HG03342 (cell line): ENCODE measurements around the gene LARGE2.

Experiments
- ATAC-seq: cut with Tn5 transposase; IDR thresholded peaks from one replicate; pipeline ENCODE4 v1.9.1; 2021; ENCODE audit warnings: mild to moderate bottlenecking, moderate library complexity; ENCODE audit not compliant: unreplicated experiment

LARGE2 gene

DNA sequence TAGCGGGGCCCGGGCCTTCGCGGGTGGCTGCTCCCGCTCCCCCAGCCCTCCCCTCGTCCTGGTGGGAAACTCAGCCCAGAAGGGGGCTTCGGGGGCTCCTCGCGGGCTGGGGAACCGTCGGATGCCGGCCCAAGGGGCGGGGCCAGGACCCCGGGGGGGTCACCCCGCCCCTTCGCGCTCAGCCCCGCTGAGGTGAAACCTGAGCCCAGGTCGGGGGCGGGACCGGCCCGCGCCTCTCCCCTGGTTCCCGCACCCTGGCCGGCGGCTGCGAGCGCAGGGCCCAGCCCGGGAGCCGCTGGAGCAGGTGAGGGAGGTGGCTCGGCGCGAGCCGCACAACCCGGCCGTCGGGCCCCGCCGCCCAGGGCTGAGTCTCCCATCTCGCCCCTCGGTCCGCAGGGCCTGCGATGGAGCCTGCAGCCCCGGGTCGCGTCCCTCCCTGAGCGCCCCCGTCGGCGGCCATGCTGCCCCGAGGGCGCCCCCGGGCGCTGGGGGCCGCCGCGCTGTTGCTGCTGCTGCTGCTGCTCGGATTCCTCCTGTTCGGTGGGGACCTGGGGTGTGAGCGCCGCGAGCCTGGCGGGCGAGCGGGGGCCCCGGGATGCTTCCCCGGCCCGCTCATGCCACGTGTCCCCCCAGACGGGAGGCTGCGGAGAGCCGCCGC, at the start of gene LARGE2:
LARGE2 (plus strand) TSS at position 232 of the 658 bp plus-strand sequence; CDS start at position 459, 227 bp downstream.
- ATAC-seq, result no peak

DNA sequence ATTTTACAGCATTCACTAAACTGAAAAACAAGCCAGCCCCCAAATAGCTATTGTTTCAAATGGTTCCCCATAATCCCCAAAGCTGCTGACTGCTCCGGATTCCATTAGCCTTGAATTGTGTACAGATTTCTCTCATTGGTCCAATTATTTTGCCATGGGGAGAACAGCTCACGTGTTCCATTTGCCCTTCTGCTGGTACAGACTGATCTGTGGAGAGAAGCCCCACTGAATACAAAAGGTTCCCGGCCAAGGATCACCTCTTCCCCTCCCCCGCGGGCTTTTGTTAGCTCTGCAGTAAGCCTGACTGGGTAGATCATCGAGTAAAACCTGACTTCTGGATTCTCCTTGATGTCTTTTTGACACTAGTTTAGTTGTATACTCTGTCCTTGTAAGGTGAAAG, 46.1 kb upstream of the LARGE2 start:
- ATAC-seq, result no peak

DNA sequence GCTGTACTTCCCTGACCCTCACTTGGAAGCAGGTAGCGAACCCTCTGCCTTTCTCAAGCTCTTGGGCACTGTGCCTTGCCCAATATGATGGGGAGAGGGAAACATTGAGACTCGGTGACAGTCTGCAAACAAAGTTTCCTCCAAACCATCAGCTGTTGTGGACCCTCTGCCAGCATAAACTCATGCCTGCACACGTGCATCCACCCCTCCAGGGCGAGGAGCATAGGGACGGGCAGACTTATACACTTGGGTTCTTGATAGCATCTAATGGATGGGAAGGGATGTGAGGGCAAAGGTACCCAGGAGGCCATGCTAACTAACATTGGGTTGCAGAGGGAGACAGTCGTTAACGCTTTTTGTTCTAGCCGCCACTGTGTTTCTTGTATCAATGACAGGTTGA, 45.2 kb upstream of the LARGE2 start:
- no peak for ATAC-seq

DNA sequence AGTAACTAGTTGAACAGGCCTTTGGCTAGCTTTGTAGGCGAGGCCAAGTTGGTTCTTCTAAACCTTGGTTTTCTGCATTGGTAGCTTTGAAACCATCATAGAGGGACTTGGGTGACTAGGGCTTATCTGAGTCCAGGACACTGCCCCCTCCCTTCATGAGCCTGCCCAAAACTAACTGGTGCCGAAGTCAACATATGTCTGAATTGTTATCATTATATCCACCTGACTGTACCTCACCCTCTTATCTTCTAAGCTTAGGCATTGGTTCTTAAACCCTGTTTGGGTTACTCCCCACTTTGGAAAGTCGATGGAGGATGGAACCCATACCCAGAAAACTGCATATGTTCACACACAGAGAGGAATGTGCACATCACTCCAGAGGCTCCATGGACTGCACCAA, 44.6 kb upstream of the LARGE2 start:
- ATAC-seq, result no peak

DNA sequence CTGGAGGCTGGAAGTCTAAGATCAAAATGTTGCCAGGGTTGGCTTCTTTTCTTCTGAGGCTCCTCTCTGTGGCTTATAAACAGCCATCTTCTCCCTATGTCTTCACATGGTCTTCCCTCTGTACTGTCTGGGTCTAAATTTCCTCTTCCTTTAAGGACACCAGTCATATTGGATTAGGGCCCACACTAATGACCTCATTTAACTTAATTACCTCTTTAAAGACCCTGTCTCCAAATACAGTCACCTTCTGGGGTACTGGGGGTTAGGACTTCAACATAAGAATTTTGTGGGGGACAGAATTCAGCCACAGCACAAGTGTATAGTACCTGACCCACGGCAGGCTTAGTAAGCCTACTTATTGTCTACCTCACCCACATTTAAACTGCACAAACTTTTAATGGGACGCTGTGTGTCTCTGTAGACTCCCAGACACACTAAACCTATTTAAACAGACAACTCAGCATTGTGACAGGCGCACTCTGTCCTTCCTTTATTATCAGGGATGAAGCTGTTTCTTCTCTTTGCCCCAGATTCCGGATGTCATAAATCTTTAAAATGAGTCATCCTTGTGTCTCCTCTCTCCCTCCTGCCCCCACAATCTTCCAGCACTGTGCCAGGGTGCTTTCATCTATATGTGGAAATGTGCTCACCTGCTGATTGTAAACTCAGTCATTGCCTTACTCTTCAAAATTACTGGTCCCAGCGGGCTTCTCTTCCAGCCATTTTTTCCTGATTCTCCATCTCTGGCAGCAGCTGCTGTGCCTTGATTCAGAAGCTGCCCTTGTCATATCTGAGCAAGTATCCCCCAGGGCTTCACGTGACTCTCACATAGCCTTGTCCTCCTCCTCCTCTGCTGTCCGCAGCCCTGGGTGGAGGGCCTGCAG, 42.4 kb upstream of the LARGE2 start:
- no peak for ATAC-seq

DNA sequence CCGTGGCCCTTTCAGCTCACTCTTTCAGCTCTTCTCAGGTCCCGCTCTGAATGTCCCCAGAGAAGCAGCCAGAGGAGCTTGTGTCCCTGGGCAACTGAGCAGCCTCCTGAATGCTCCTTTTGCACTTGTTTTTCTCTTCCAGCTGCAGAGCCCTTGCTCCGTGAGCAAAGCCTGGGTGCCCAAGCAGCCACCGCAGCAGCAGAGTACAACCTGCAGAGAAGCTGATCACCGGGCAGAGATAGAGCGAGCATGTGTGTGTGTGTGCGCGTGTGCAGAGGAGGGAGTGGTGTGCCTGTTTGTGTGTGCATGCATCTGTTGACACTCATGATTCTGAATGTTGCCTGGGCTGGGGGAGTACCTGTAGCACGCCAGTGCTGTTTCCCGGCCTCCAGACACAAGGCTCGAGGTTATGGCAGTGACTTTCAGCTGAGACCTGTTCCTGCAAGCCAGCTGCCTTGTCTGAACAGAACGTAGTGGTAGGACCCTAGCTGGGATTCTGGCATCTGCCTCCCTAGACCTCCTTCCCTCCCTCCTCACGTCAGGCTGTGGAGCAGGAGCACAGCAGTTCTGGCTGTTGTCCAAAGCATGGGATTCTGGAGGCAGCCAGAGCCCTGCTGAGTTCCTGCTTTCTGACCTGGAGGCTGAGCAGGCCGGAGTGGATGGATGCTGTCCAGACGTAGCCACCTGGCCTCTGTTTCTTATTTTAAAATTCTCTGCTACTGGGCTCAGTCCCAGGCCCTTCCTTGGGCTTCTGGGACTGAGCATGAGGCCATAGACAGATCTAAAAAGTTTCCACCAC, 41.5 kb upstream of the LARGE2 start:
- no peak for ATAC-seq

DNA sequence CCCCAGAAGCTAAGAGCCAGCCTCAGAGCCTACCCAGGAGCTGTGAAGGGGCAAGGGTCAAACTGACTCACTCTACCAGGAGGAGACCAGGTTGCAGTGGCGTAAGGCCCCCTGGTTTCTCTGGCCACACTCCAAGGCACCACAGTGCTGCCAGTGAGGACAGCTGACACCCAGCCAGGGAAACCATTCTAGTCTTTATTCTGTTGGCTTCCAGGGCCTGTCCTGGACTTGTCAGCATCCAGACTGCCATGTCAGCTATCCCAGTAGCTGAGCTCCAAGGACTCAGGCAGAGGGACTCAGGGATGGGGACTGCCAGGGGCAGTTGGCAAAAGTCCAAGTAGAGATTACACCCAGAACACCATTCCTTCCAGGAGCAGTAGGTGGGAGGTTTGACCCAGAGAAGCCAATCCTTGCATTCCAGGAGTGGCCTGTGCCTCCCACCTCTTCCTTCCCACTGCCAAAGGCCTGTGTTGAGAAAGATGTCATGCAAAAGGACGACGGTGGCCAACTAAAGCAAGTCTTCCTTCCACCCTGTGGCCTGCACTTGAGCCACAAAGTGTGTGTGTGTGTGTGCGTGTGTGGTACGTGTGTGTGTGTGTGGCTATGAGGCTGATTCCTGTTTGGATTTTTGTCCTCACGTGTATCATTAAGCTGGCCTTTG, 40.6 kb upstream of the LARGE2 start:
- no peak for ATAC-seq

DNA sequence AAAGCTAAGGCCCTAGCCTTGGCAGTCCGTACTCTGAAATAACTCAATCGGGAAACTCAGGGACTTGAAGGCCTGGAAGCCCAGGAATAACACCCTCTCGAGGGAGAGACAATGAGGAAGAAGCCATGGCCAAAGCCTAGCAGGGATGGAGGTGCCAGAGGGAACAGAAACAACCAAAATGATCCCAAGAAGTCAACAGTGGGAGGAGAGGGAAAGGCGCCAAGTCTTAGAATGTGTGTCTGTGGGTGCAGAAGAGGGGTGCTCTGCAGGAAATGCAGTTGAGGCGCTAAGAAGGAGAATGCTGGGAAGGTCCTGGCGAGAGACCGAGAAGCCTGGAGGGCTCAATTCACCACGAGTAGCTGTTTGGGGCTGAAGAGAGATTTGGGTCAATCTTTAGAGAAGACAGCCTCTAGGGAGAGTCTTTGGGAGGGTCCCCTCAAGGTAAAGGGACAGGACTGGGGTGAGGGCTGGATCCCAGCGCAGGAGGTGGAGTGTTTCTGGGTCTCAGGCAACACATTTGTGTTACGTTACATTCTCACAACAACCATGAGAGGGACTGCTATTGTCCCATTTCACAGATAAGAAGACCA, 37.8 kb upstream of the LARGE2 start:
- ATAC-seq, result no peak

DNA sequence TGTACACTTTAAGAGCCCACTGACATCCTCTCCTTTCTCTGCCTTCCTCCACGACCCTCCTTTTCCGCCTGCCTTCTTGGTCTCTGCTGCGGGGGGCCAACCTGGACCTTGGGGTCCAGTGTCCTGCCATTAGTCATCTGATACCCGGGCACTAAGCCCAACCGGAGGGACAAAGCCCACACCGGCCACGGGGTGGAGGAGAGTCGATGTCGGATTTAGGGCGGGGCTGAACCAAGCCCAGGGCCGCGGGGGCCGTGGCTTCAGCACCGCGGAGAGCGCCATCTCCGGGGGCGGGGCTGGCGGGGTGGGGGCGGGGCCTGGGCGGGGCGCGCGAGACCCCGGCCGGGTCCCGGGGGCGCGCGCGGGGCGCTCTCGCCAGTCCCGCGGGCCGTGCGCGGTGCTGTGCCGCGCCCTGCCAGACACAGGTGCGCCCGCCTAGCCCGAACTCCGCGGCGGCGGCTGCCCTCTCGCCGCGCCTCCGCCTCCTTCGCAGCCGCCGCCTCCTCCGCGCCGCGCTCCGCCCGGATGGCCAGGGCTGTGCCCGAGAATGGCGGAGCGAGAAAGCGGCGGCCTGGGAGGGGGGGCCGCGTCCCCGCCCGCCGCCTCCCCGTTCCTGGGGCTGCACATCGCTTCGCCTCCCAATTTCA, 37.1 kb upstream of the LARGE2 start, which contains the start of gene MAPK8IP1:
MAPK8IP1 (plus strand) TSS at position 378 of the 647 bp plus-strand sequence; CDS start at position 548, 170 bp downstream.
- ATAC-seq, result peak; percentile 61

DNA sequence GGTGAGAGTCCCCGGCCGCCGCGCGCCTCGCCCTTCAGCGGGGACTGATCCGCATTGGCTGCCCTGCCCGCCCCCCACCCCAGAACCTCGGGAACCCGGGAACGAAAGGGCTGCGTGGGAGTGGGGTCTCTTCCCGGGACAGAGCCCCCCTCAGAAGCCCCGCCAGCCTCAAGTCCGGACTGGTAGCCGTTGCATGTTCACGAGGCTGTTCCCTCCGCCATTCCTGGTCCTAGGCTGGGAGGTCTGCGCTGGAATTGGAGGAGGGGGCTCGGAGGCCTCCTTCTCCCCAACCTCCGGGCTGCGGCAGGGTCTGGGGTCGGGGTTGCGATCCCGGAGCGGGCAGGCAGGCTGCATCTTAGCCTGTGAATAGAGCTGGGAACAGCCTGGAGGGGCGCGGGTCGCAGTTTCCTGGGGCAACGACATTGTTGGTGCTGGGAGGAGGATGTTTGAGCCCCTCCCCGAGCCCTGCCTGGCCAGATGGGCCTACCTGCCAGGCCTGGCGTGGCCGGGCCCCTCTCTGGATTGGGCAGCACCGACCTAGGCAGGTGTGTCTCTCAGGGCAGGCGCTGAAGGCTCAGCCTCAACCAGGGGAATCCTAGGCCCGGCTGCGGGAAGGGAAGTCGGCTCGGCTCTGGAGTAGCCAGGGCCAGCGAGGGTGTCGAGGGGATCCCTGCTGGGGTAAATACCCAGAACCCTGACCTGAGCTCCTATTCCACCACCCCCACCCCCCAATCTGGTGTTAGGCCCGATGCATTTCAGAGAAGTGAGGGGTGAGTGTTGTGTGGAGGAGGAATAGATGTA, 36.3 kb upstream of the LARGE2 start:
- no peak for ATAC-seq

DNA sequence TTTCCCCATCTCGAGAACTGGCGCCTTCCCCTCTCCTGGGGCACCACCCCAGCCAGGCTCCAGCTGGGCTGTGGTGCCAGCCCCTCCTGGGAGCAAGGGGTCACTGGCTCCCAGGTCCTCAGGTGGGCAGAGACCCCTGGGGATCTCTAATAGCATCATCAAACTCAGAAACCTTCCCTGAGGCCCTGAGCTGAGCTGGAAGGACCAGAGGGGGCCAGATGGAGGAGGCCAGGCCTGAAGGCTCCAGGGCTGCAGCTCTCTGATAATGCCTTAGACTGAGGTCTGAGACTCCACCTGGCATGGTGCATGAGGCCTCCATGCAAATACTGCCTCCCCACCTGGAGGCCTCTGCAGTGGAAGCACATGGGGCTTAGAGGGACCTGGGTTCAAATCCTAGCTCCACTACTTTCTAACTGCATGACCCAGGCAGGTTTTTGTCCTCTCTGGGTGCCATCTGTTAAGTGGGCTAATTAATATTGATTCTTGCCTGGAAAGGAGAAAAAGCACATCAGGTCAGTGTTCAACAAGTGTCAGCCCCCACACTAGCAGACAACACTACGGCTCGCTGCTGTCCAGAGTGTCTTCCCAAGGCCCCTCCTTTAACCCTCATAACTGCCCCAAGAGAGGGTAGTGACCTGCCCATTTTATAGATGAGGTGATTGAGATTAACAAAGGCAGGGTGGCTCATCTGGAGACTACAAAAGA, 35.5 kb upstream of the LARGE2 start:
- no peak for ATAC-seq

DNA sequence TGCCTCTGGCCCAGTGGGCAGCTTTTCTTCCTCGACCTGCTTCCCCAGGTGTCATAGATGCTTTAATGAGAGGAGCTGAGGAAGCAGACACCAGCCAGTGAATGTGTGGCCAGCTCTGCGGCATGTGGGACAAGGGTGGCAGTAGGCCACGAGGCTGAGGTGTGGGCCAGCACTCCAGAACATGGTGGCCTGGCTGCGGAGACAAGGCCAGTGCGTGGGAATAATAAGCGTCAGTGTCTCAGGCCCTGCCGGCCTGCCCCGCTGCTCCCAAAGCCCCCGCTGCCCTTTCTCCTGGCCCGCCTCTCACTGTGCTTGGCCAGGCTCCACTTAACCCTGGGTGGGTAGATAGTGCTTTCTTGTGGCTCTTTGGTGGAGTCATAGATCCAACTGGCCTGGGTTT, 34.9 kb upstream of the LARGE2 start:
- ATAC-seq, result no peak

DNA sequence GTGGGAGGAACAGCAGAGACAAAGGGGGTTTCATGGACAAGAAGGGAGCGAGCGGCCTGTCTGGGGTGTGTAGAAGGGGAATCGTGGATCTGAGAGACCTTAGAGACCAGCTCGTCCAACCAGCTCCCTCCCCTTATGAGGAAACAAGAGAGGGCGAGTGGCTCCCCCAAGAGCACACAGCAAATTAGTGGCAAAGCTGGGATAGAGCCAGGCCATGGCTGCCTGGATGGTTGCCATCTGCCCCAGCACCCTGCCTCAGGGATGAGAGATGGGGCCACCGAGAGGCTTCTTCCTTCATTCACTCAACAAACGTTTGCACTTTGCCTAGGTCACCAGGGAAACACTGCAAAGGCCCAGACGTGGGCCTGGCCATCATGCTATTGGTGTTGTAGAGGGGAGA, 32.9 kb upstream of the LARGE2 start:
- no peak for ATAC-seq

DNA sequence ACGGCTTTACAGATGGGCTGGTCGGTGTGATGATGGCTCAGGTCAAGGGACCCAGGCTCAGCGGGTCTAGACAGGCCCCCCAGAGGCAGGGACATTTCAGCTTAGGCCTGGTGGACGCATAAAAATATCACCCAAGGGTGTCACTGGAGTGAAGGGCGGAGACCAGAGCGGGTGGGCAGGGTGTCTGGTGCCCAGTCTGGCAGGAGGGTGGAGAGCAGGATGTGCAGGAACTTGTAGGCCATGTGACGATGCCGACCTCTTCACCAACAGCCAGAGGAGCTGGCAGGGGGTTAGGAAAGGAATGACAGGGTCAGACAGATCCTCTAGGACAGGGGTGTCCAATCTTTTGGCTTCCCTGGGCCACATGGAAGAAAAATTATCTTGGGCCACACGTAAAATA, 32.5 kb upstream of the LARGE2 start:
- ATAC-seq, result no peak

DNA sequence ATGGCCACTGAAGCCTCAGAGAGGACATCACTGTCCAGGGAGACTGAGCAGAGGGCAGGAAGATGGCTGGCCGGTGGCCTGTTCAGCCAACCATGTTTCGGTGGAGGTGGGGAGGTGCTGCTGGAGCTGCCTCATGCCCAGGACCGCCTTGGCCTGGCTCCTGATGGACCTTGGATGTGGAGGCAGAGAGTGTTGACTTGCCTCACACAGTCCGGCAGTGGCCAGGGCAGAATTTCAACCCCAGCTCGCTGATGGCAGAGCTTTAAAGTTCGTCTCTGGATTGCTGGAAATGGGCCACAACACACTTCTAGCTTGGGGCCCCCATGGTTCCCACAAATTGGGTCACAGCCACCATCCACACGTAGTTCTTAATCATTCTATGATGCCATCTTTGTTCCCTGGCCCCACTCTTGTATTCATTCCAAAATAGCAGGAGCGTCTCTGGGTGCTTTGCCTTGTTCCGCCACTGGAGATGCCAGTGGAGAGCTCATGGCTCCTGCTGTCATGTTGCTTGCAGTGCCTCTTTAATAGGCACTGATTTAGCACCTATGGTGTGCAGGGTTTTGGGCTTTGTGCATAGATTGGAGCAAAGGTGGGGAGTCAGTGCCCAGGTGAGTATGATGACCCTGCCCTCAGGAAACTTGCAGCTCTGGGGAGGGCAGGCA, 31.4 kb upstream of the LARGE2 start:
- ATAC-seq, result no peak

DNA sequence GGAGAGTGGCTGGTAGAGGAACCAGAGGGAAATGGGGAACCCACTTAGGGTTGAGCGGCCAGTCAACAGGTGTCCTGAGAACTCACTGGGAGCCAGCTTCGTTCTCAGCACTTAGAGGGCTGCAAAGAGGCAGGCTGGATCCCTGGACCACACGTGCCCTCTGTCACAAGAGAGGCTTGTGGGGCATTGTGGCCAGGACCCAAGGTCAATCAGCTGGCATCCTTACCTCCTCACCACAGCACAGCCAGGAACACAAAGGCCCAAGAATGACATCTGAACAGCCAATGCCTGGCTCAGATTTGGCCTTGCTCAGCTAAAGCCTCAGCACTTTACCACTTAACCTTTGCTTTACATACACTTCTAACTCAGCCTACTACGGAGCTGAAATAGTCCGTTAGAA, 29.6 kb upstream of the LARGE2 start:
- no peak for ATAC-seq

DNA sequence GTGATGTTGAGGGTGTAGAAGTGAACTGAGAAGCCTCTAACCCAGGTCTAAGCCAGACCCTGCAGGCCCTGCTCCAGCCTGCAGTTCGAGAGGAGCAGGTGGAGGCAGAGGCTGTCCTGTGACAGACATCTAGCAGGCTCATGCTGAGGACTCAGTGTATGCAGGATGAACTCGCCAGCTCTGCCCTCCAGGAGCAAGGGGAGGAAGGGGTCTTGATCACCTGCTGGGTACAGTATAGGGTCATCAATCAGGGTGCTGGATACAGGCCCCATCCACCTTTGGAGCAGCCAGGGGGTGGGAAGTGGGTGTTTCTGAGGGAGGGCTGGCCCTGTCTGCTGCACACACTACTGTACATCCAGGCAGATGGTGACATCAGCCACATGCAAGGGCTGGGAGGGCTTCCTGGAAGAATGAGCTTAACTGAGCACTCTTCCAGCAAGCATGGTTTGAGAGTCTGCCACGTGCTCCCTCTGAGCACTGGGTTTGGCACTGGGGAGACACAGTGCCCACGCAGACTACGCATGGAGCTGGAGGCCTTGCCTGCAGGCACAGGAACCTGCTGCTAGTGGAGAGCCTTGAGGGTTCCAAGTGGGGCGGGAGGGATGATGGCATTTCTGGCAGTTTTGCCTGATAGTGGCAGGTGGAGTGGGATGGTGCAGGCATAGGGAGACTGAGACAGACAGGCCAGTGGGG, 27.8 kb upstream of the LARGE2 start:
- ATAC-seq, result no peak
